ENCODE measurements around the gene AMDHD2. TPM values are rescaled to one million over a fixed set of nuclear protein-coding genes. Genes with fewer than 3 reads are reported as not detected.

AMDHD2 gene
- total RNA-seq, 1 donor: 31.1 TPM

DNA sequence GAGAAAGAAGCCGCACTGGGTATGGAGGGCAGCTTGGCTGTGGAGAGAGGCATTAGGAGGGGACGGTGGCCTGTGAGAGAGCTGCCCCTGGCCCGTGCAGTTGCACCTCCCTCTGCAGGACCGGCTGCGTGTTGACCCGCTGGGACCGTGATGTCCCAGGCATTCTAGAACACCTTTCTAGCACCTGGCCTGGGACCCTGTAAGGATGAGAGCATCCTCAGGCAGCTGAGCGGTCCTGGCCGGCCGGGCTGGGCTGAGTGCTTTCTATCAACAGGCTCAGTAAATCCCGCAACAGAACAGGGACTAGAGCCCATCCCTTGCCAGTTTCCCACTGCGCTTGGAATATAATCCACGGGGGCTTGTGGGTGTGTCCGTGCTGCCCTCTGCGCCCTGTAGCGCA, 30.6 kb upstream of the AMDHD2 start:
- DNase-seq (ENCODE audit: low read depth): no peak
- TF ChIP-seq CTCF (IDR thresholded peaks at IDR 0.05; ENCODE audit: insufficient read depth, low read depth, low read length): no peak
- no peak overlapping the region for H3K4me3 ChIP-seq (ENCODE audit: low read depth, low read length)

- no peak for DNase-seq (ENCODE audit: low read depth)
- no peak for TF ChIP-seq CTCF (IDR thresholded peaks at IDR 0.05; ENCODE audit: insufficient read depth, low read depth, low read length)
- no peak overlapping the region for H3K4me3 ChIP-seq (ENCODE audit: low read depth, low read length)
Measured at GRCh38 chr16:2490190-2491105, 29.7 kb upstream of the AMDHD2 start.

GRCh38 chr16:2492292-2492691, 27.9 kb upstream of the AMDHD2 start:
- H3K4me3 ChIP-seq (ENCODE audit: low read depth, low read length): no peak overlapping the region
- TF ChIP-seq CTCF (IDR thresholded peaks at IDR 0.05; ENCODE audit: insufficient read depth, low read depth, low read length): no peak
- no peak for DNase-seq (ENCODE audit: low read depth)

DNA sequence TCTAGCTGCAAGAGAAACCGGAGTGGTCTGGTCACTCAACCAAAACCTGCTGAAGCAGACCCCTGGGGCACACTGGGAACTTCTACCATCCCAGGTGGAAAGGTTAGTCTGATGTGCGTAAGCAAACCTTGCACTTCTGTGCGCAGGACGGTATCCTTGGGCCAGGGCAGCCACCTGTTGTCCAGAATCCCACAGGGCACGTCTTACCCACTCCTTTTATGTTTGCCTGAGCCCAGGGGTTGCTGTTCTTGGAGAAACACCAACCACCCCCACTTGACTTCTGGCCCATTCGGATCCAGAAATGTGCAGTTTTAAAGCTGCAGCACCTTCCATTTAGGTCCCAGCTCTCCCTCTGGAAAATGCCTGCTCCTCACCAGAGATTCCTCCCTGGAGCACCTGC, 26.6 kb upstream of the AMDHD2 start:
- no peak for DNase-seq (ENCODE audit: low read depth)
- no peak for TF ChIP-seq CTCF (IDR thresholded peaks at IDR 0.05; ENCODE audit: insufficient read depth, low read depth, low read length)
- H3K4me3 ChIP-seq (ENCODE audit: low read depth, low read length): no peak overlapping the region

- DNase-seq (ENCODE audit: low read depth): no peak
- H3K4me3 ChIP-seq (ENCODE audit: low read depth, low read length): no peak overlapping the region
- TF ChIP-seq CTCF (IDR thresholded peaks at IDR 0.05; ENCODE audit: insufficient read depth, low read depth, low read length): no peak
Measured at GRCh38 chr16:2494616-2495015, 25.6 kb upstream of the AMDHD2 start.

DNA sequence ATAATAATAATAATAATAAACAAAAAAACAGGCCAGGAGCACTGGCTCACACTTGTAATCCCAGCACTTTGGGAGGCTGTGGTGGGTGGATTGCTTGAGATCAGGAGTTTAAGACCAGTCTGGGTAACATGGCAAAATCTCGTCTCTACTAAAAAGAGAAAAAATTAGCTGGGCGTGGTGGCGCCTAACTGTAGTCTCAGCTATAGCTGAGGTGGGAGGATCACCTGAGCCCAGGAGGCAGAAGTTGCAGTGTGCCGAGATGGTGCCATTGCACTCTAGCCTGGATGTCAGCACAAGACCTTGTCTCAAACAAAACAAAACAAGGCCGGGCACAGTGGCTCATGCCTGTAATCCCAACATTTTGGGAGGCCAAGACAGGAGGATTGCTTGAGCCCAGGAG, 25.1 kb upstream of the AMDHD2 start:
- TF ChIP-seq CTCF (IDR thresholded peaks at IDR 0.05; ENCODE audit: insufficient read depth, low read depth, low read length): no peak
- H3K4me3 ChIP-seq (ENCODE audit: low read depth, low read length): no peak overlapping the region
- DNase-seq (ENCODE audit: low read depth): no peak
